Stimulated activated CD8-positive, alpha-beta memory T cell treated with anti-CD3 and anti-CD28 coated beads, Interleukin-15, amount 100 ng/mL, for 24 hours (primary cell): Measurements from ENCODE around the gene C1GALT1C1.
"Not testable (repeated sequence)": the region's sequence is repeated elsewhere in the genome, so short reads cannot be mapped to it uniquely, and the experiment has no call there.

ENCODE experiments used
- DNase-seq: peaks from one replicate; pipeline ENCODE4 v3.0.0-alpha.2; 2020; ENCODE audit warnings: low read depth

Gene C1GALT1C1

DNA sequence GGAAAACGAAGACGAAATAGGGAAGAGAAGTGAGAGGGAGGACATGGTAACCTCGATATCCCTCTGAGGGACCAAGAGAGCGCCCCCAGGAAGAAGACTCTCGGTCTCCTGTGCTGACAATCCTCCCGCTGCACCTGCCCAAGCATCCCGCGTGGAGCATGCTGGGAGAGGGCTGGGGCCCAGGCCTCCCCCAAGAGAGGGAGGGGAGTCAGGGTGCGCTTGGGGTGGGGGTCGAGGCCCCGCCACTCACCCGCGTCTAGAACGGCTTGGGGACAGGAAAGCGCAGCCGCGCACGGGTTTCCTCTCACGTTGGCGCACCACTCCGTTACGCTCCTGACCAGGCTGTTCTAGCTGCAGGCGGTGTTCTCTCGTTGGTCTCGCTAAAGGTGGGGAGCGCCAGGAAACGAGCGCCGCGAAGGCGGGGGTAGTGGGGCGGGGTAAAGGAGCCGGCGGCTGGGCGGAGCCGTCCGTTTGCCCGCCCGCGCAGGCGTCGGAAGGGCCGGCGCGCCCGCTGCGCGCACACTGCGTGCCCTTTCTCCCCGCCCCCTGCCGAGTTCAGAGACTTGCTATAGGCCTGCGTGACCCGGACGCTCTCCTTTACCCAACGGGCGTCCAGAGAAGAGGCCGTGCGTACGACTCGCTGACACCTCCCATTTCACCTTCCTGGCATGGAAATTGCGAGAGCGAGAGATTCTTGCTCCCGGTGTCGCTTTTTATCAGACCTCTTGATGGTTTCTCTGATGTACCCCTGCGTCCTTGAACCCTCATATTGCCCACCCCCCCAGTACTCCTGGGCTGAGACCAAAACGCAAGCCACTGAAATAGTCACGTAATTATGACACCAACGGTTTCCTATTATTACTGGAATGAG is at the start of gene C1GALT1C1:
C1GALT1C1 (minus strand) TSS at position 388 of the 871 bp plus-strand sequence. CDS start 2,888 bp downstream, outside the sequence.
- peak; percentile 69 for DNase-seq

DNA sequence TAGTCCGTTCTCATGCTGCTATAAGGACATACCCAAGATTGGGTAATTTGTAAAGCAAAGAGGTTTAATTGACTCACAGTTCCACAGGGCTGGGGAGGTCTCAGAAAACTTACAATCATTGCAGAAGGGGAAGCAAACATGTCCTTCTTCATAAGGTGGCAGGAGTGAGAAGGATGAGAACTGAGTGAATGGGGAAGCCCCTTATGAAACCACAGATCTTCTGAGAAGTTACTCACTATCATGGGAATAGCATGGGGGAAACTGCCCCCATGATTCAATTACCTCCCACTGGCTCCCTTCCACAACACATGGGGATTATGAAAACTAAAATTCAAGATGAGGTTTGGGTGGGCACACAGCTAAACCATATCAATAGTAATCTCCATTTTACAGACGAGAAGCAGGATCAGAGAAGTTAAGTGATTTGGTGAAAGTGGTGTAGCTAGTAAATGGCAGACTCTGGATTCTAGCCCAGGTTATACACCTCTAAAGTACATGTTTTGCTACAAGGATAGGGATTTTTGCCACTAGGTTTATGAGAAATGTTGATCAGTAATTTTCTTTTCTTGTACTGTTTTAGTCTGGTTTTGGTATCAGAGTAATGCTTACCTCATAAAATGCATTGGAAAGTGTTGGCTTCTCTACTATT is 47.3 kb upstream of the C1GALT1C1 start:
- DNase-seq, result no peak

DNA sequence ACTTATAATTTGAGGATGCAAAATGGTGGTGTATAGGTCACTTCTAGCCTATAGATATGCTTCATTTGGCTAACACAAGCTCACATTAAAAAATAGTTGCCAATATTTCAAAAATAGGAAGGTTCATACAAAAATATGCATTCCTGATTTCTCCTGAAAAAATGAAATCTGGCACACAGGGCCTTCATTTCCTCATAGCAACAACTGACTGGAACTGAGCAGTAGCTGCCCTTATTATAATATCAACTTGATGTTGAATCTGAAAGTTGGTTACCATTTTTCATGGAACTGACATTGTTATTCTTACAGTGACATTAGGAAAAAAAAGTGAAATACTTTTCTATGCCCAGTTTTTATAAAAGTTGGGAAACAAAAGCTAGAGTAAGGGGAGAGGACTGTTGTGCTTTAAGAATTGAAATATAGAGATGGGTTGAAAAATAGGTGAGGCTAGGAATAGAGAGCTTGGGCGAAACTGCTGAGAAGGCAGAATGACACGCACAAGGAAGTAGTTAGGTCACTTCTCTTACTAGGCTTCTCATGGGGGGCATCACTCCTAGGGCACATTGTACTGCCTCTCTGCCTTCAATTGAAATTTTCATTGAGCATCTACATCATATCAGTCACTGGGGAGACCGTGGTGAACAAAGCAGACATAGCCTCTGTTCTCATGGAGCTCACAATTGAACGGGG is 43.1 kb upstream of the C1GALT1C1 start:
- no peak for DNase-seq

DNA sequence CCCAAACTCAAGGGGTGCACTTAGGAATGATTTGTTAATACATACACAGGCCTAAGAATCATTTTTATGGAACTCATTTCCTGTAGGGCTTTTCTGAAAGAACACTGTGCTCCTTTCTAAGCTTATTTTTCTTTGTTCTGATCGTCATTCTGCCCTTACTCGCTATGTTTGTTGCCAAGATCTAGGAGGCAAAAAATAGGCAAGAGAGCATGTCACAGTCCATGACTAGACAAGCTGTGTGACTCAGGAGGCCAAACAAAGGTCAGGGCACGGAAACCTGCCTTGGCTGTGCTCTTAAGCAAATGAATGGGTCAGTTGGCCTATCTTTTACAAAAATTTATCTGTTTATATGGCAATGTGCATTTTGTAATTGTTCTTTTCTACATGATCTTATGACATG is 42.5 kb upstream of the C1GALT1C1 start:
- no peak for DNase-seq

DNA sequence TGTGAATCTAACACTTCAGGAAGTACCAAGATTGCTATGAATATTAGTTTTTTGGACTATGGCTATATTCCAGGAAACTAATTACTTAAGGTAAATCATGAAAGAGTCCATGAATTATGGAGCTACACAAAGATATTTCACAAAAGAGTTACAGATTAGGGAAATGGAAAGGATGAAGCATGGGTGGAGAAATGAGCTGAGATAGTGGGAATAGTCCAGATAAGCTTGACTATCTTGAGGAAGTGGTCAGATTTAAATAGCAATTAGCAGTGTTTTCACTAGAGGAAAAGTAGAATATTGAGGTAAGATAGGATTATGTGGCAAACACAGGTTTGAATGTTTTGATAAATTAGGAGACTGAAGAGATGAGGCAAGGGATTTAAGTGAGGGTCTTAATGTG is 42.1 kb upstream of the C1GALT1C1 start:
- DNase-seq, result no peak

DNA sequence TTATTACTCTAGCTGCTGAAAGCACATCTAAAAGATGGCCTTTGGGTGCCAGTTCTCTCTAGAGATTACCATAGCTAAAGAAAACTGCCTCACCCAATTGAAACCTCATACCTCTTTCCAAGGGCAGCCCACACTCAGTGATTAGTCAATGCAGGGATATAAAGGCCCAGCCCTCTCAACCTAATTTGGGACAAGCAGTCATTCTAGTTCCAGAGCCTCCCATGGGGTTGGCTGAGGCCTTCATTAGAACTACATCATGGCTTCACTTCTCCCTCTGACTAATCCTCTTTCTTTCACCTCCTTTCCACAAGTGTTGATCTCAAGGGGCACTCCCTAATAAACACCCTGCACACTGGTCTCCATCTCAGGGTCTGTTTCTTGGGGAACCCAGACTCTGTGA is 38.5 kb upstream of the C1GALT1C1 start:
- DNase-seq, result no peak

DNA sequence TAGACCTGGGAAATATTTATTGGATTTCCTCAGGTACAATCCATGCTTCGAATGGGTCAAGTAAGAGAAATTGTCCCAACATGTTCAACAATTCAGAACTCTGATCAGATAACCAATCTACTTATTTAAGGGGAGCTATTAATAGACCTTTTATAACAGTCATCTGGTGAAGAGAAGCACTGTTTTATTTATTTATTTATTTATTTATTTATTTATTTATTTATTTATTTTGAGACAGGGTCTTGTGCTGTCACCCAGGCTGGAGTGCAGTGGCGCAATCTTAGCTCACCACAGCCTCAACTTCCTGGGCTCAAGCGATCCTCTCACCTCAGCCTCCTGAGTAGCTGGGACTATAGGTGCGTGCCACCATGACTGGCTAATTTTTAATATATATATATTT is 34.7 kb upstream of the C1GALT1C1 start:
- DNase-seq, result not testable (repeated sequence)

DNA sequence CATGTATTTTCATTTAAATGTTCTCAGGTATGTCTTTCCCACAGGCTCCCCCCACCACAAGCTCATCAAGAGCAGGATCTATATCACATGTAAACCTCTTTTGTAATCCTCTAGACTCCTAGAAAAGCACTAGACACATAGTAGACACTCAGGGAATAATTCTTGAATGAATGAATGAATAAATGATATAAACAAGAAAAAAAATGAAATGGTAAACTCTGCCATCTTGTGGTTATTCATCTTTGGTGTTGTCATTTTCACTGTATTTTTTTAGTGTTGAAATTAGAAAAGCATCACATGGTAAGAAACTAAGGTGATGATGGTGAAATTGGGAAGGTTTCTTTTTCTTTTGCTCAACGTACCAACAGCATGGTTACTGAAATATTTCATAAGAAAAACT is 34.2 kb upstream of the C1GALT1C1 start:
- DNase-seq, result no peak

DNA sequence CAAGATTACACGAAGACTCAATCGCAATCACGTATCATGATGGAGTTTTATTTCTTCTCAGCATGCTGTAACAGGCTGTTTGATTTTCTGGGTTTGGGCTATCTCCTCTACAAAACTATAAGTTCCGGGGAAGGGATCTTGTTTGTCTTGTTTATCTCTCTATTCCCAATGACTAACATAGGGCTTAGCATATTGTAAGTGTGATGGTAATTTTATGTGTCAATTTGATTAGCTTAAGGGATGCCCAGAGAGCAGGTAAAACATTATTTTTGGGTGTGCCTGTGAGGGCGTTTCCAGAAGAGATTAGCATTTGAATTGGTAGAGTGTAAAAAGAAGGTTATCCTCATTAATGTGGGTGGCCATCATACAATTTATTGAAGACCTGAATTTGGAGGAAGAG is 32.8 kb upstream of the C1GALT1C1 start:
- no peak for DNase-seq

DNA sequence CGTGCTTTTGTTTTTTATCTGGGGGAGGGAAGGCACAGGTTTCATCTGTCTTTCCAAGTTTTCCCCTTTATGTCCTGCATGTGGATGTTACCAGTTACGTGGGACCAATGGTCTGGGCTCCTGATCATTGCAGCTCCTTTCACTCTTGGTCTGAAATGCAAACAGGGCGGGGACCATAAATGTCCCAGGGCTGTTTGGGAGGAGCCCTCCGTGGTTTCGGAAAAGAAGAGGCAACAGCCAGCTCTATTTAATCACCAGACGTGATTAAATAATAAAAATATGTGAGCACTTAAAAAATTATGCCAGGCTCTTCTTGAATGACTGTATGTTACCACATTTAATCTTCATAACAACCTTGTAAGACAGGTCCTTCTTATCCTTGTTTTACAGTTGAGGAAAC is 30.8 kb upstream of the C1GALT1C1 start:
- no peak for DNase-seq

DNA sequence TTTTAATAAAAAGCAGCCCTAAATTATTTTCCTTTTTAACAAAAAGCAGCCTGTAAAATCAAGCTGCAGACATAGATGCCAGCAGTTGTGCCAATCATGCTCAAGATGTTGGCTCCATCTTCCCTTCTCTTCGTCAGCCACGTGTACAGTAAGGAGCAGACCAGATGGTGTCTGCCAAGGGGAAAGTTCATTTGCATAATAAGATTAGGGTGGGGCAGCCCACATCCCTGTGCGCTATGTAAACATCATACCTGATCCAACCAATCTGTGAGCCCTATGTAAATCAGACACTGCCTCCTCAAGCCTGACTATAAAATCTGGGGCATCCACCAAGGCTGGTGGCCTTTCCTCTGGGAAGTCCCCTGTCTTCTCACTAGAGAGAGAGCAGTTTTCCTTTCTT is 23.1 kb upstream of the C1GALT1C1 start:
- no peak for DNase-seq

DNA sequence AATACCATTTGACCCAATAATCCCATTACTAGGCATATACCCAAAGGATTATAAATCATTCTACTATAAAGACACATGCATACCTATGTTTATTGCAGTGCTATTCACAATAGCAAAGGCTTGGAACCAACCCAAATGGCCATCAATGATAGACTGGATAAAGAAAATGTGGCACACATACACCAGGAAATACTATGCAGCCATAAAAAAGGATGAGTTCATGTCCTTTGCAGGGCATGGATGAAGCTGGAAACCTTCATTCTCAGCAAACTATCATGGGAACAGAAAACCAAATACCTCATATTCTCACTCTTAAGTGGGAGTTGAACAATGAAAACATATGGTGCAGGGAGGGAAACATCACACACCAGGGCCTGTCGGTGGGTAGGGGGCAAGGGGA is 22.4 kb upstream of the C1GALT1C1 start:
- DNase-seq, result not testable (repeated sequence)

DNA sequence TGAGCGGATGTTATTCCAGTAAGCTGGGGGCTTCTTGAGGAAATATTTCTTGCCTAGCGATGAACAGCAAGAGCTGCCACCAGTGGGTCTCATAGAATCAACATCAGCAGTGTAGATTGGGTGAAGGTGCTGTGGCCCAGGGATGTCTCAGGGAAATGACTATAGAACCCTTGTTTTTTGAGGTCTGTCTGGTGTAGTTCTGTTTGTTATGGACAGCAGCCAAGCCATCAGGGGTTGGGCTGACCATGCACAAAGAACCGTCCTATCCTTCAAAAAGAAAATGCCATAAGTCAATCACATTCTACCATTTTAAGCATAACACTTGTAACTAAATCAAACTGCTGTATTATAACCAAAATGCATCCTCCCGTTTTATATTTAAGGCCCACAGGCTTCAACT is 17.3 kb upstream of the C1GALT1C1 start:
- DNase-seq, result no peak

DNA sequence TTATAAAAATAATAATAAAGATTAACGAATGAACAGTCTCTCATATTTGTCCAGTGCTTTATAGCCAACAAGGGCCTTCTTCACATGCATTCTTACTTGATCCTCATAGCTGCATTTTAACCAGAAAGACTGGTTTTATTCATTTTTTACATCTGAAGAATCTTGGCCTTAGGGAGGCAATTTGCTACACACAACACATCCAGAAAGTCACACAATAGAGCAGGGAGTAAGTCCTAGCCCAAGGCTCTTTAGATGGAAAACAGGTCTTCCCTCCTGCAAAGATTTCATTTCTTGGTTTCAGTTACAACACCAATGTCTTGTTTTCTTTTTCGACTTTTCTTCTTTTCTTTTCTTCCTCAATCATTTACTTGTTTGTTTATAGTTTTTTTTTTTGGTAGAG is 13.0 kb upstream of the C1GALT1C1 start:
- no peak for DNase-seq

DNA sequence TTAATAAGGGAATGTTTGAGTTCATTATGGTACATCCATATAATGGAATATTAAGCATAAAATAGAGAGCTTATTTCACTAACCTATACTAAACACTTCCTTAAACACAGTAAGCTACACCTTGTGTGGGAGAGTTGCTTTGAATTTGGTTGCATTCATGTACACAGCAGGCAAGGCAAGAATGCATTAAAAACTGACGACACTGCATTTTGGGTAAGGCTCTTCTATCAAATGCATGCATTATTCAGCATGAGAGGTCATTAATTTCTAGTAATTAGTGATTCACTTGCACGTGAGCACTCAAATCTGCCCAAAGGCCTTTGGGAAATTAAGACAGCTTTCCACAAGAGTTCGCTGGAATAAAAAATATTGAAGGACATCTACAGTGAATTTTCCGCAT is 8.8 kb upstream of the C1GALT1C1 start:
- no peak for DNase-seq

DNA sequence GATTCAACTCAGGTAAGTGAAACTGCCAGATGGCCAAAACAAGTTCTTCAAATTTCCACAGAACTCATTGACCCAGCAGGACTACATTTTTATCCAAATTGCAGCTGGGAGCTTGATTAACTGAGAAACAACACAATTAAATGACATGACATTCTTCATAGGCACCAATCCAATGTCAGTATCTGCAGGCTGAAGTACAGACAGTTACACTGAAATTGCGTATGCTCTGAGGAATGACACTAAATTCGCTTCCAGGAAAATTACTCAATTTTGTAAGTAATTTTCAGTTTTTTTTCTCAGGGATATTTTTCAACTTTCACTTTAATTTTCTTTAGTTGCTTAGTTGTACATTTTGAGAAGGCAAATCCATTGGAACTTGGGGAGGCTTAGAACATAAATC is 4.5 kb downstream of the C1GALT1C1 start:
- no peak for DNase-seq

DNA sequence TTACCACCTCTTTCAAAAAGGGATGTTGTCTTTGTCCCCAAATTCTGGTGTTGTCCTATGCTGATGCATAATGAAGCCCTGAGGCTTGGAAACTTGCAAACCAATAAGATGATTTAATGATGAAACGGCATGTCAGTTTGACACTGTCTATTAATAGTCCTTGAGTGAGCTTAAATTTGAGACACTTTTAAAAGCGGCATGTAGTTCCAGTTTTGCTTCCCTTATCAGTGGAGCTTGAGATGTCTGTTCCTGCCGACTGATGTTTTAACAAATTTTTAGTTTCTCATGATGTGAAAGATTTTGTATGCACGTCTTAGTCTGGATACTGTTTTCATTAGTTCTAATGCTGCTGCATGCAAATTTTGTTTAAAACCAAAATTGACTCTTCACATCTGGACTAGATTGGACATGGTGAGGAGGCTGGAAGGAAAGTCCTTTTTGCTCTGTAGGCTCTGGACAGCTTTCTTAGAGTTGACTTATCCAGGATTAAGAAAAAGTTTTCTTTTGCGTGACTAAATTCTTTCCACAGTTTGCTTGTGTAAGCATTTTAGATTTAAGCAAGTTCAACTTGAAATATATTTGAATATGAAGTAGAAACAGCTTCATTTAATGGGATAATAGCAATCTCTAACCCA is 11.7 kb downstream of the C1GALT1C1 start:
- DNase-seq, result no peak

DNA sequence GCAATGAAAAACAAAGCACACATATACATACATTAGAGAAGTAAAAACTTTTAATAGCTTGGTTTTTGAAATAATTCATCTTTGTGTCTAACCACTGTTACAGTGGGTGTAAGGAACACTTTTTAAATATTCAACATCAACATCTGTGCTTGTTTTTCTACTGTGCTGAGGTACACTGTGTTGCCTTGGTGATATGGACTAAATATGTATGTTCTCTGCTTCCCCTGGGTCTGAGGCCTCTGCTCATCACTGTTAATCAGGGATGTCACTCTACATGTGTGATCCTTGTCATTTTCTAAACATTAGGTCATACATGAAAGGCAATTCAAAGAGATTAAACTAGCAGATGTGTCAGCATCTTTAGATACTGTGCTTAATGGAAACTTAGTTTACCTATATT is 15.0 kb downstream of the C1GALT1C1 start:
- DNase-seq, result no peak

DNA sequence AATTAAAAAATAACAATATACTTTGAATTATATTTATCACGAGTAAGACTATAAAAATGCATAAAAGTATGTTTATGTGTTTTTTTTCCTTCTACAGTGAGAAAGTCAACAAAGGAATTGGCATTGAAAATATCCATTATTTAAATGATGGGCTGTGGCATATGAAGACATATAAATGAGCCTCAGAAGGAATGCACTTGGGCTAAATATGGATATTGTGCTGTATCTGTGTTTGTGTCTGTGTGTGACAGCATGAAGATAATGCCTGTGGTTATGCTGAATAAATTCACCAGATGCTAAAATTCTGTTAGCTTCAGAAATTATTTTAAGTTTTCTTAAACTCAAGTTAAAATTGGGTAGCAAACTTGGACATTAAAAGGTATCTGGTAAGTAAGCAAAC is 17.8 kb downstream of the C1GALT1C1 start:
- DNase-seq, result no peak

DNA sequence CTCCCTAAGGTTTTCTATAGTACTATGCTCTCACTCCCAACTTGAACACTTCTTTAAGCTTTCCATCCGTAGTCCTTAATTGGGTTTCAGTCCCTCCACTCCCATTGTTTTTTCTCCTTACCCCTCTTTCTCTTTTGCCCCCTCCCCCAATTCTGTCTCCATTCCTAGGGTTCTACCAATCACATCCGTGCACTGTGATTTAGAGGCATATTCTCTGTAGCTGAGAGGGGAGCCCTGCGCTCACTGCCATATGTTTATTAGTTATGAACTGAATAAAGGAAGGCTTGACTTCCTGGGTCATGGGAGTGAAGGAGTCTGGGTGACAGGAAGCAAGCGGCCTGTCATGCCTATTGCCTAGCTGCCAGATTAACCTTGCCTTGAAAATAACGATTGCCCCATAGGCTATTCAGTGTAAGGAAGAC is 25.5 kb downstream of the C1GALT1C1 start:
- DNase-seq, result no peak

DNA sequence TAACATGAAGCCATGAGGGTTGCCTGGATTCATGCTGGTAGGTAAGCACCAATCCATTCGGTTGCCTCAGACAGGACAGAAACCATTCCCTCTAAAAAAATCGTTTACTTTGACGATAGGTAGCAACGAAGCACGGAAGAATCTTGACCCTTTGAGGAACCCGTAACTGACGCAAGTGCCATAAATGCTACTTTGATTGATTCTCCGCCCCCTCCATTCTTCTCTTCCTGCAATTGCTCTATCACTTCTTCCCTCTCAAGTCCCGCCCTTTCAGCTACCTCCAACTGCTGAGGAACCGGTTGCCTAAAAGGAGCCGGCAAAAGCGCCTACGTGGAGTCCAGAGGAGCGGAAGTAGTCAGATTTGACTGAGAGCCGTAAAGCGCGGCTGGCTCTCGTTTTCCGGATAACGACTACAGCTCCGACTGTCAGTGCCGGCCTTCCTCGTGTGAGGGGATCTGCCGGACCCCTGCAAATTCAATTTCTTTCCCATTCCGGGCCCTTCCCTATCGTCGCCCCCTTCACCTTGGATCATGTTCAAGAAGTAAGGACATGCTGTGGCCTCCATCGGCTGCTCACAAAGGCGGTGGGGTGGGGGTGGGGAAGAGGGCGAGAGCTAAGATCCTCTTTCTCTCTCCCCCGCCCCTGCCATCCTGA is 26.0 kb downstream of the C1GALT1C1 start, which contains the start of gene MCTS1:
MCTS1 (plus strand) TSS at position 395 of the 654 bp plus-strand sequence; CDS start at position 531, 136 bp downstream.
- DNase-seq, result peak; percentile 37

DNA sequence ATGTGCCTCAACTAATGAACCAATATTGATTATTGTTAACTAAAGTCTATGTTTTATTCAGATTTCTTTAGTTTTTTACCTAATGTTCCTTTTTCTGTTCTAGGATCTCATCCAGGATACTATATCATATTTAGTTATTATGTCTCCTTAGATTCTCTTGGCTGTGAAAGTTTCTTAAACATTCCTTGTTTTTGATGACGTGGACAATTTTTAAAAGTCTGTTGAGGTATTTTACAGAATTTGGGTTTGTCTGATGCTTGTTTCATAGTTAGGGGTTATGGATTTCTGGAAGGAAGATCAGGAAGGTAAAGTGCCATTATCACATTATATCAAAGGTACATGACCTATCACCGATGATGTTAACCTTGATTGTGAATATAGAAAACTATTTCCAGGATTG is 44.2 kb downstream of the C1GALT1C1 start:
- DNase-seq, result no peak
